ENCODE measurements around the gene PTTG1IP.

The PTTG1IP gene

DNA sequence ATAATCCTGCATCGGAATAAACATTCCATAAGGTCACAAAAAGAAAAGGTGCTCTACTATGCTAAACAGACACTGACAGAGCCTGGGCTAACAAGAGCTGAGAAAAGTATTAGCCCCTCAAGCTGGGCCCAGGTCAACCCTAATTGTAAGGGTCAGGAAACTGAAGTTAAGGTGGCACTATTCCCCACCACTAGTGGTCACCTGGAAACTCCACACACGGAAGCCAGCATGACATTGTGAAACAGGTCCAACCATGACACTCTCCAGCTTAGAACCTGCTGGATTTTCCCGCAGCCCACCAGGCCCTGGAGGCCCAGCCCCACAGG lies 1.2 kb downstream of the PTTG1IP start:
- POLR2A ChIA-PET: interaction anchor here (0.8 to 2.2 kb wide), 6 partner anchors 14 to 259 kb away, joined by 3 to 22 read pairs (median 8); partner anchors contain the start of genes SUMO3 and UBE2G2
- CTCF ChIA-PET: interaction anchor here (0.5 to 1.1 kb wide), 5 partner anchors 60 to 264 kb away, joined by 3 to 4 read pairs (median 4); no protein-coding TSS in a partner anchor
- Histone ChIP-seq H3K27ac (ENCODE audit: extremely low read depth, low read depth, low read length) (no peak overlapping the region; the same call in 1 of the 2 replicates), H3K9me3 (ENCODE audit: control insufficient read depth, insufficient read depth, low read depth, low read length) (no peaks in the 10 kb centered on the region), H3K36me3 (ENCODE audit: control insufficient read depth in 2 of 2, insufficient read depth in 1 of 2, low read length in 2 of 2) (no peaks in the 10 kb centered on the region; a peak in 1 of 3 replicates), H3K4me1 (ENCODE audit: control insufficient read depth, insufficient read depth, low read length) (peaks cover 28% of the 10 kb centered on the region), H3K4me3 (ENCODE audit: low read depth, low read length) (peak overlapping the region; percentile 79)
- TF ChIP-seq ZNF561 (tag by site-specific recombination; IDR thresholded peaks at IDR 0.05; ENCODE audit: borderline replicate concordance) (no peak), ZNF302 (tag by site-specific recombination; IDR thresholded peaks at IDR 0.05; ENCODE audit: low read depth) (no peak), ZXDB (tag by site-specific recombination; IDR thresholded peaks at IDR 0.05) (peak; percentile 59; the same call in 1 of the 2 replicates), ZIC2 (tag by site-specific recombination; IDR thresholded peaks at IDR 0.05) (peak; percentile 94), BCL11B (tag by site-specific recombination; IDR thresholded peaks at IDR 0.05; ENCODE audit: low read depth) (peak; percentile 31; the same call in 1 of the 2 replicates)

DNA sequence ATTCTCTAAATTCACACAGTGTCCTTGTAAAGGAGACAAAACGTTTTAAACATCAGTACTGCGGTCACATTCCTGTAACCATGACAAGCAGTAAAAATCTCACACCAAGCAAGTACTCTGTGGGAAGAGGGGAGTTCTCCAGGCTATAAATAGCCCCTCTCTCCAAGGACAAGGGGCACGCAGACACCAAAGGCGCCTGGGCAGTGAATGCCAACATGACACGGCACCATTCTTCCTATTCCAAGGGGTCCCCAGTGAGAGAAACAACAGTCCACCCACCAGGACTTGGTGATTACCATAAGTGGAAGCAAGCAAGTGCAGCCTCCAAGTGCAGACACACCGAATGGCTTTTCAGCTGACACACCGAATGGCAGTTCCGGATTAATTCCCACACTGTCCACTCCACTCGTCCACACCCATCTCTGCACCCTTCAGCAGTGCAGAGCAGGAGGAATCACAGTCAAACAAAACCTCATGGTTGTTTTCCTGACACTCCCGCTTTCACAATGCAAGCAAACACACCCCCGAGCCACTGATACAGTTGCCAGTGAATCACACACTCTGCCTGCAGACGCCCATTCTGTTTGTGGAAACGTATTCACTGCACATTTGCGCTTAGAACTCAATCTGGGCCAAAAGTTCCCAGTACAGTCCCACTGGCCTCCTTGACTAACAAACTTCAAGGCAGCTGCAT lies 1.8 kb downstream of the PTTG1IP start:
- Histone ChIP-seq H3K4me1 (ENCODE audit: control insufficient read depth, insufficient read depth, low read length) (peaks cover 28% of the 10 kb centered on the region), H3K36me3 (ENCODE audit: control insufficient read depth in 2 of 2, insufficient read depth in 1 of 2, low read length in 2 of 2) (no peaks in the 10 kb centered on the region; a peak in 1 of 3 replicates), H3K4me3 (ENCODE audit: low read depth, low read length) (peak overlapping the region; percentile 79), H3K27ac (ENCODE audit: extremely low read depth, low read depth, low read length) (no peak overlapping the region), H3K9me3 (ENCODE audit: control insufficient read depth, insufficient read depth, low read depth, low read length) (no peaks in the 10 kb centered on the region)
- ChIA-PET POLR2A (interaction anchor here (0.8 to 2.2 kb wide), 4 partner anchors 14 to 259 kb away, joined by 3 to 22 read pairs (median 11); partner anchors contain the start of genes SUMO3 and UBE2G2), CTCF (interaction anchor here (0.5 to 1.1 kb wide), 6 partner anchors 56 to 265 kb away, joined by 3 to 7 read pairs (median 4); no protein-coding TSS in a partner anchor)
- TF ChIP-seq SCRT2 (tag by site-specific recombination; IDR thresholded peaks at IDR 0.05) (no peak), ZNF133 (tag by site-specific recombination; IDR thresholded peaks at IDR 0.05) (no peak), ZNF473 (tag by site-specific recombination; IDR thresholded peaks at IDR 0.05) (no peak), ZNF112 (tag by site-specific recombination; IDR thresholded peaks at IDR 0.05) (no peak), MYNN (tag by site-specific recombination; IDR thresholded peaks at IDR 0.05; ENCODE audit: borderline replicate concordance) (no peak), ZBTB48 (tag by site-specific recombination; IDR thresholded peaks at IDR 0.05) (no peak), ZNF121 (tag by site-specific recombination; IDR thresholded peaks at IDR 0.05) (no peak), SALL2 (tag by site-specific recombination; IDR thresholded peaks at IDR 0.05; ENCODE audit: borderline replicate concordance) (no peak), GLI2 (tag by site-specific recombination; IDR thresholded peaks at IDR 0.05; ENCODE audit: borderline replicate concordance, low read depth) (no peak), ZNF416 (tag by site-specific recombination; IDR thresholded peaks at IDR 0.05) (no peak), KLF1 (tag by site-specific recombination; IDR thresholded peaks at IDR 0.05) (peak; percentile 89), SP7 (tag by site-specific recombination; IDR thresholded peaks at IDR 0.05) (no peak), WT1 (tag by site-specific recombination; IDR thresholded peaks at IDR 0.05) (no peak), ZFP37 (tag by site-specific recombination; IDR thresholded peaks at IDR 0.05) (no peak)
- TF ChIP-seq, protein P1, sequence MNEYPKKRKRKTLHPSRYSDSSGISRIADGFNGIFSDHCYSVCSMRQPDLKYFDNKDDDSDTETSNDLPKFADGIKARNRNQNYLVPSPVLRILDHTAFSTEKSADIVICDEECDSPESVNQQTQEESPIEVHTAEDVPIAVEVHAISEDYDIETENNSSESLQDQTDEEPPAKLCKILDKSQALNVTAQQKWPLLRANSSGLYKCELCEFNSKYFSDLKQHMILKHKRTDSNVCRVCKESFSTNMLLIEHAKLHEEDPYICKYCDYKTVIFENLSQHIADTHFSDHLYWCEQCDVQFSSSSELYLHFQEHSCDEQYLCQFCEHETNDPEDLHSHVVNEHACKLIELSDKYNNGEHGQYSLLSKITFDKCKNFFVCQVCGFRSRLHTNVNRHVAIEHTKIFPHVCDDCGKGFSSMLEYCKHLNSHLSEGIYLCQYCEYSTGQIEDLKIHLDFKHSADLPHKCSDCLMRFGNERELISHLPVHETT (tag by site-specific recombination; IDR thresholded peaks at IDR 0.05): no peak
- TF ChIP-seq, protein P2, sequence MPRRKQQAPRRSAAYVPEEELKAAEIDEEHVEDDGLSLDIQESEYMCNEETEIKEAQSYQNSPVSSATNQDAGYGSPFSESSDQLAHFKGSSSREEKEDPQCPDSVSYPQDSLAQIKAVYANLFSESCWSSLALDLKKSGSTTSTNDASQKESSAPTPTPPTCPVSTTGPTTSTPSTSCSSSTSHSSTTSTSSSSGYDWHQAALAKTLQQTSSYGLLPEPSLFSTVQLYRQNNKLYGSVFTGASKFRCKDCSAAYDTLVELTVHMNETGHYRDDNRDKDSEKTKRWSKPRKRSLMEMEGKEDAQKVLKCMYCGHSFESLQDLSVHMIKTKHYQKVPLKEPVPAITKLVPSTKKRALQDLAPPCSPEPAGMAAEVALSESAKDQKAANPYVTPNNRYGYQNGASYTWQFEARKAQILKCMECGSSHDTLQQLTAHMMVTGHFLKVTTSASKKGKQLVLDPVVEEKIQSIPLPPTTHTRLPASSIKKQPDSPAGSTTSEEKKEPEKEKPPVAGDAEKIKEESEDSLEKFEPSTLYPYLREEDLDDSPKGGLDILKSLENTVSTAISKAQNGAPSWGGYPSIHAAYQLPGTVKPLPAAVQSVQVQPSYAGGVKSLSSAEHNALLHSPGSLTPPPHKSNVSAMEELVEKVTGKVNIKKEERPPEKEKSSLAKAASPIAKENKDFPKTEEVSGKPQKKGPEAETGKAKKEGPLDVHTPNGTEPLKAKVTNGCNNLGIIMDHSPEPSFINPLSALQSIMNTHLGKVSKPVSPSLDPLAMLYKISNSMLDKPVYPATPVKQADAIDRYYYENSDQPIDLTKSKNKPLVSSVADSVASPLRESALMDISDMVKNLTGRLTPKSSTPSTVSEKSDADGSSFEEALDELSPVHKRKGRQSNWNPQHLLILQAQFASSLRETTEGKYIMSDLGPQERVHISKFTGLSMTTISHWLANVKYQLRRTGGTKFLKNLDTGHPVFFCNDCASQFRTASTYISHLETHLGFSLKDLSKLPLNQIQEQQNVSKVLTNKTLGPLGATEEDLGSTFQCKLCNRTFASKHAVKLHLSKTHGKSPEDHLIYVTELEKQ (tag by site-specific recombination; IDR thresholded peaks at IDR 0.05; ENCODE audit: borderline replicate concordance): no peak
- TF ChIP-seq, protein P3, sequence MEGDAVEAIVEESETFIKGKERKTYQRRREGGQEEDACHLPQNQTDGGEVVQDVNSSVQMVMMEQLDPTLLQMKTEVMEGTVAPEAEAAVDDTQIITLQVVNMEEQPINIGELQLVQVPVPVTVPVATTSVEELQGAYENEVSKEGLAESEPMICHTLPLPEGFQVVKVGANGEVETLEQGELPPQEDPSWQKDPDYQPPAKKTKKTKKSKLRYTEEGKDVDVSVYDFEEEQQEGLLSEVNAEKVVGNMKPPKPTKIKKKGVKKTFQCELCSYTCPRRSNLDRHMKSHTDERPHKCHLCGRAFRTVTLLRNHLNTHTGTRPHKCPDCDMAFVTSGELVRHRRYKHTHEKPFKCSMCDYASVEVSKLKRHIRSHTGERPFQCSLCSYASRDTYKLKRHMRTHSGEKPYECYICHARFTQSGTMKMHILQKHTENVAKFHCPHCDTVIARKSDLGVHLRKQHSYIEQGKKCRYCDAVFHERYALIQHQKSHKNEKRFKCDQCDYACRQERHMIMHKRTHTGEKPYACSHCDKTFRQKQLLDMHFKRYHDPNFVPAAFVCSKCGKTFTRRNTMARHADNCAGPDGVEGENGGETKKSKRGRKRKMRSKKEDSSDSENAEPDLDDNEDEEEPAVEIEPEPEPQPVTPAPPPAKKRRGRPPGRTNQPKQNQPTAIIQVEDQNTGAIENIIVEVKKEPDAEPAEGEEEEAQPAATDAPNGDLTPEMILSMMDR (tag by site-specific recombination; IDR thresholded peaks at IDR 0.05): no peak
- TF ChIP-seq, protein P4, sequence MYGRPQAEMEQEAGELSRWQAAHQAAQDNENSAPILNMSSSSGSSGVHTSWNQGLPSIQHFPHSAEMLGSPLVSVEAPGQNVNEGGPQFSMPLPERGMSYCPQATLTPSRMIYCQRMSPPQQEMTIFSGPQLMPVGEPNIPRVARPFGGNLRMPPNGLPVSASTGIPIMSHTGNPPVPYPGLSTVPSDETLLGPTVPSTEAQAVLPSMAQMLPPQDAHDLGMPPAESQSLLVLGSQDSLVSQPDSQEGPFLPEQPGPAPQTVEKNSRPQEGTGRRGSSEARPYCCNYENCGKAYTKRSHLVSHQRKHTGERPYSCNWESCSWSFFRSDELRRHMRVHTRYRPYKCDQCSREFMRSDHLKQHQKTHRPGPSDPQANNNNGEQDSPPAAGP (tag by site-specific recombination; IDR thresholded peaks at IDR 0.05): peak; percentile 72; the same call in 1 of the 2 replicates
- TF ChIP-seq, protein P5, sequence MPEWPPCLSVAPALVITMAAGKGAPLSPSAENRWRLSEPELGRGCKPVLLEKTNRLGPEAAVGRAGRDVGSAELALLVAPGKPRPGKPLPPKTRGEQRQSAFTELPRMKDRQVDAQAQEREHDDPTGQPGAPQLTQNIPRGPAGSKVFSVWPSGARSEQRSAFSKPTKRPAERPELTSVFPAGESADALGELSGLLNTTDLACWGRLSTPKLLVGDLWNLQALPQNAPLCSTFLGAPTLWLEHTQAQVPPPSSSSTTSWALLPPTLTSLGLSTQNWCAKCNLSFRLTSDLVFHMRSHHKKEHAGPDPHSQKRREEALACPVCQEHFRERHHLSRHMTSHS (tag by site-specific recombination; IDR thresholded peaks at IDR 0.05): no peak
- TF ChIP-seq, protein P6, sequence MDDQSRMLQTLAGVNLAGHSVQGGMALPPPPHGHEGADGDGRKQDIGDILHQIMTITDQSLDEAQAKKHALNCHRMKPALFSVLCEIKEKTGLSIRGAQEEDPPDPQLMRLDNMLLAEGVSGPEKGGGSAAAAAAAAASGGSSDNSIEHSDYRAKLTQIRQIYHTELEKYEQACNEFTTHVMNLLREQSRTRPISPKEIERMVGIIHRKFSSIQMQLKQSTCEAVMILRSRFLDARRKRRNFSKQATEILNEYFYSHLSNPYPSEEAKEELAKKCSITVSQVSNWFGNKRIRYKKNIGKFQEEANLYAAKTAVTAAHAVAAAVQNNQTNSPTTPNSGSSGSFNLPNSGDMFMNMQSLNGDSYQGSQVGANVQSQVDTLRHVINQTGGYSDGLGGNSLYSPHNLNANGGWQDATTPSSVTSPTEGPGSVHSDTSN (CRISPR knock-in tag; IDR thresholded peaks at IDR 0.05): no peak

Measured in HEK293 (cell line).